Measurements from ENCODE around the gene MYO9B.

MYO9B gene

GRCh38 chr19:17213334-17213733, 137.8 kb downstream of the MYO9B start:
- TF ChIP-seq CTCF (IDR thresholded peaks at IDR 0.05; ENCODE audit: poor library complexity, severe bottlenecking) = no peak
- Histone ChIP-seq H3K4me3 (ENCODE audit: severe bottlenecking) (no peak overlapping the region), H3K36me3 (ENCODE audit: low read depth) (peaks cover 17% of the 10 kb centered on the region), H3K4me1 (ENCODE audit: insufficient read depth, poor library complexity, severe bottlenecking) (no peaks in the 10 kb centered on the region), H3K27ac (ENCODE audit: poor library complexity, severe bottlenecking) (no peak overlapping the region), H3K9me3 (ENCODE audit: severe bottlenecking) (no peaks in the 10 kb centered on the region), H3K27me3 (ENCODE audit: insufficient read depth, poor library complexity, severe bottlenecking) (no peaks in the 10 kb centered on the region)
- DNase-seq (ENCODE audit: low spot score) = no peak
- no peak for ATAC-seq (ENCODE audit: low read depth)

DNA sequence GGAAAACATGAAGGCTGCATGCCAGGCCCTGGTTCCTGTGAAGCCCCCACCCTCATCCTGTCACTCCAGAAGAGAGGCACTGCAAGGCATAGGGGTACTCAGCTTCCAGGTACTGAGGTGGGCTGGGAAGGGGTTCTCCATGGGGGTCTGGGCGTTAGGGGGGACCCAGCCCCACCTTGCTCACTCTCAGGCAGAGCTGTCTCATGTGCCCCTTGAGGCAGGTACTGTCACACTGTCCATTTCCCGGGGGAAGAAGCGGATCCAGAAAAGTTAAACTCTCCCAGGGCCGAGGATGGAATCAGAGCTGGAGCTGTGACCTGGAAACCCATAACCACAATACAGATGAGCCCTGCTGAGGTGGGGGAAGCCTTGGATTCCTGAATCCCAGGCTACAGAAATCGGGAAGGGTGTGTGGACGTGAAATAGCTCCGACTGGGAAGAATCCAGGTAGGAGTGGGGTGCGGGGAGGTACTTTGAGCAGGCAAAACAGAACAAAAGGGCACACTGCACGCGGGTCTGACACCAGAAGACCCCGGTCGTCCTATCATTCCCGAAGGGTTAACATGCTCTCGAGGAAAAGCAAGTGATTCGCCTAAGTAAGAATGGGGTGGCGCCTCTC, 139.0 kb downstream of the MYO9B start:
- TF ChIP-seq CTCF (IDR thresholded peaks at IDR 0.05; ENCODE audit: poor library complexity, severe bottlenecking) = no peak
- Histone ChIP-seq H3K4me3 (ENCODE audit: severe bottlenecking) (peak overlapping the region; percentile 91), H3K27ac (ENCODE audit: poor library complexity, severe bottlenecking) (peak overlapping the region; percentile 80), H3K36me3 (ENCODE audit: low read depth) (peaks cover 17% of the 10 kb centered on the region), H3K9me3 (ENCODE audit: severe bottlenecking) (no peaks in the 10 kb centered on the region), H3K4me1 (ENCODE audit: insufficient read depth, poor library complexity, severe bottlenecking) (no peaks in the 10 kb centered on the region), H3K27me3 (ENCODE audit: insufficient read depth, poor library complexity, severe bottlenecking) (no peaks in the 10 kb centered on the region)
- ATAC-seq (ENCODE audit: low read depth) (no peak), DNase-seq (ENCODE audit: low spot score) (no peak)

GRCh38 chr19:17215127-17215971, 139.8 kb downstream of the MYO9B start, which contains the start of gene USE1:
Gene USE1 (plus strand): TSS chr19:17215357. CDS start chr19:17215406, 49 bp downstream.
- DNase-seq (ENCODE audit: low spot score) (peak; percentile 91), ATAC-seq (ENCODE audit: low read depth) (peak; percentile 94)
- H3K27ac ChIP-seq (ENCODE audit: poor library complexity, severe bottlenecking) = peak within 1 kb of the TSS; percentile 80
- peaks cover 11% of the 10 kb centered on the region for H3K36me3 ChIP-seq (ENCODE audit: low read depth)
- H3K27me3 ChIP-seq (ENCODE audit: insufficient read depth, poor library complexity, severe bottlenecking) = no peaks in the 10 kb centered on the region
- H3K4me1 ChIP-seq (ENCODE audit: insufficient read depth, poor library complexity, severe bottlenecking) = peaks cover 3% of the 10 kb centered on the region
- H3K4me3 ChIP-seq (ENCODE audit: severe bottlenecking) = peak within 1 kb of the TSS; percentile 91
- no peak for TF ChIP-seq CTCF (IDR thresholded peaks at IDR 0.05; ENCODE audit: poor library complexity, severe bottlenecking)
- no peaks in the 10 kb centered on the region for H3K9me3 ChIP-seq (ENCODE audit: severe bottlenecking)

GRCh38 chr19:17216058-17216670, 140.6 kb downstream of the MYO9B start:
- Histone ChIP-seq H3K27ac (ENCODE audit: poor library complexity, severe bottlenecking) (peak overlapping the region; percentile 80), H3K4me3 (ENCODE audit: severe bottlenecking) (peak overlapping the region; percentile 91), H3K36me3 (ENCODE audit: low read depth) (peaks cover 8% of the 10 kb centered on the region; the same call in 1 of the 2 replicates), H3K4me1 (ENCODE audit: insufficient read depth, poor library complexity, severe bottlenecking) (peaks cover 4% of the 10 kb centered on the region), H3K9me3 (ENCODE audit: severe bottlenecking) (no peaks in the 10 kb centered on the region), H3K27me3 (ENCODE audit: insufficient read depth, poor library complexity, severe bottlenecking) (no peaks in the 10 kb centered on the region)
- TF ChIP-seq CTCF (IDR thresholded peaks at IDR 0.05; ENCODE audit: poor library complexity, severe bottlenecking) = no peak
- DNase-seq (ENCODE audit: low spot score) = no peak
- ATAC-seq (ENCODE audit: low read depth) = no peak

All from RWPE2 (cell line).